Ammon's horn (tissue), 1 donor: ENCODE measurements around the gene SLC6A17.

Source experiments
- DNase-seq: peaks from one replicate; pipeline ENCODE4 v3.0.0-alpha.2; 2016; ENCODE audit warnings: low spot score

Gene SLC6A17

DNA sequence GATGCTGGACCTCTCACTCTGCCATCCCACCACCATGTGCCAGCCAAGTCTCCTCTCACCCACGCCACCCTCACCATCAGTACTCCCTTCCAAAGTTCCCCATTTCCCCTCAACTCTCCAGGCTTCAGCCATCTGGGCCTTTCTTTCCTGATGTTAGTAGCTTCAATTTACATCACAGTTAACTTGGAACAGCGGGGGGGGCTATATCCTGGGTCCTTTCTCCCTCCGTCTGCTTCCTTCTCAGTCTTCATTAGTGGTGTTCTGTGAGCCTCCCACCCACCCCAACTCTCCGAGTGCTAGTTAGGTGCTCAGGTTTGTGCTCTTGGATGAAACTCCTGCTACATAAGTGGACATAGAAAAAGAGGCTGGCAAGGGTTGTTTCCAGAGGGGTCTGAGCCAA, 91.8 kb downstream of the SLC6A17 start:
- no peak for DNase-seq

DNA sequence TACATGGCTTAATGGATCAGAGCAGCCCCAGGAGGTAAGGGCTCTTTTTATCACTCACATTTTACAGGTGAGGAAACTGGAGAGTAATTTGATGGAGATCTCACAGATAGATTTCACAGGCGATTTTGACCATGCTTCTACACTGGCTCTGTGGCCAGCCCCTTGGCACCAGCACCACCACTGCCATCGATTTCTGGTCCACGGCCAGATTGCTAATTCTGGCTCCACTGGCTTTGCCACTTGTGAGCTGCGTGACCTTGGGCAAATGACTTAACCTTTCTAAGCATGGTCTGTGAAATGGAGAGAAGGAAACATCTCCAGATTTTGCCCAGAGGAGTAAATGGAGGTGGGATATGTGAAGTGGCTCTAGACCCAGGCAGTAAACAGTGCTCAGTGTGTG, 92.4 kb downstream of the SLC6A17 start:
- no peak for DNase-seq

DNA sequence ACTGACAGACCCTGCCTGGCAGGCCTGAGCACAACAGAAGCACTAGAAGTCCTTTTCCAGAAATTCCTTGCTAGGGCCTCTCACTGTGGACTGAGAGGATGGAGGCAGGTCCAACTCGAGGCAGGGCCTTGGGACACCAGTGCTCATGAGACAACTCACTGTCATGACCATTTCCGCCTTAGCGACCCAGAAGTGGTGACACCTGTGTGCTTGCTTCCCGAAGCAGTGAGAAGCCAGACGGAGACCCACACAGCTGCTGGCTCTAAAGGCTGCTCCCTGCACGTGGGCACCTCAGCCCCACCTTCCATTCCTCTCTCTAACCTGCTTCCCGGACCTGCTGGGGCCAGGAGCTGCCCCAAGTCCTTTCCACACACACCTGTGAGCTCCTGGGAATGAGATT, 92.9 kb downstream of the SLC6A17 start:
- no peak for DNase-seq

DNA sequence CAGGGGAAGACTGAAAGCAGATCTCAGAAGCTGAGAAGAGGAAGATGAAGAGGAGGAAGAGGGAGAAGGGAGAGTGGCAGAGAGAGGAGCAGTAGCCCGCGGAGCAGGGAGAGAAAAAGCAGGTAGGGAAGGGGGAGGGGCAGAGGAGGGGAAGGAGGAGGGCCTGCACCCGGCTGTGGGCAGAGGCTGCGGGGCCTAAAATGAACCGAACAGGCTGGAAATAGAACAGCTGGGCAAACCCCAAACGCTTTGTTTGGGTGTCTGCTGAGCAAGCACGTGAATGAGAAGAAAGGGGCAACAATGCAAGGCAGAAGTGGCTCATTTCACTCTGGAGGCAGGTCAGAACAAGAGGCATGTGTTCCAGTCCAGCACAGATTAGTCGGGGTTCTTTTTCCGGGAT, 93.3 kb downstream of the SLC6A17 start:
- no peak for DNase-seq

DNA sequence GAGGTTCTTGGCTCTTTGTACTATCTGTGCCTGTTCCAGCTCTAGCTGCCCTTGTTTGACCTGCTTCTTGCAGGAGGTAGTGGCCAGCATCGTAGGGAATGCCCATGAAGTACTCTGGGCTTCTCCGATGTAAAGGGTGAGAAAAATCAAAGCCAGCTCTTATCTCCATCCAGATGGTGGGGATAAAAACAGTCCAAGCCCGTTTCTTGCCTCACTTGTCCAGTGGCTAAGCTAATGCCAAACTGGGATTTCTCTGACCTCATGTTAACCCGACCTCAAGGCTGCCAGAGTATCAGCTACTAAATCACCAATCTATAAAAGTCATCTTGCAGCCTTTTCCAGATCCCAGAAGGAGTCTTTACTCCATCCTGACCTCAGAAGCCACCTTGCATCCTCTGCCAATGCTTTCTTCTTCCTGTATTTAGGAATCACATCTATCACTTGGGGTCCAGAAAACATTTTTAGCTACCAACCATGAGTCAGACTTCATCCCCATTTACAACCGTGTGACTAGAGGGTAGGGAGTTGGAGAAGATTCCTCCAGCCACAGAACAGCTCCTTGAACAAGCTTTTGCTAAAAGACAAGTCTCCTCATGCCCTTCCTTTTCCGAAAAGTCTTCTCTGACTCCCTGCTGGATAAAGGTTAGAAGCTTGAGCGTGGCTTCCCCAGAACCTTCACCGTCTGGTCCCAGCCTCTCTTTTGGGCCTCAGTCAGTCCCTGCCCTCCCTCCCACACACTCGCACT, 95.8 kb downstream of the SLC6A17 start:
- DNase-seq = no peak

DNA sequence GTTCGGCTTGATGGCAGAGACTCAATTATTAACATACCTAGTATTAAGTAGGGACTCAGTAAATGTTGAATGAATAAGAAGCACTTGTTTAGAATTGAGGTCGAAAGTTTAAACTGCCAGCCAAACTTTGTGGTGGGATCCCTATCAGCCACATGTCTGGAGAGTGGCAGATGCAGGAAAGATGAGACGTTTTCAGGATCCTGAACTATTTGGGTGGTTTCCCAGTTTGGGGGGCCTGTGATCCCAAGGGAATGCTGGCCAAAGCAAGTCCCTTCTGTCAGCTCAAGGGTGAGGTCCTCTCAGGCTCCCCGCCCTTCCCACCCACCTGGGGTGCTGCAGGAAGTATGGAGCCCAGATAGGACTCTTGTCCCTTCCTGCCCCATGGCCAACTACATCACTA, 98.5 kb downstream of the SLC6A17 start:
- DNase-seq = no peak

DNA sequence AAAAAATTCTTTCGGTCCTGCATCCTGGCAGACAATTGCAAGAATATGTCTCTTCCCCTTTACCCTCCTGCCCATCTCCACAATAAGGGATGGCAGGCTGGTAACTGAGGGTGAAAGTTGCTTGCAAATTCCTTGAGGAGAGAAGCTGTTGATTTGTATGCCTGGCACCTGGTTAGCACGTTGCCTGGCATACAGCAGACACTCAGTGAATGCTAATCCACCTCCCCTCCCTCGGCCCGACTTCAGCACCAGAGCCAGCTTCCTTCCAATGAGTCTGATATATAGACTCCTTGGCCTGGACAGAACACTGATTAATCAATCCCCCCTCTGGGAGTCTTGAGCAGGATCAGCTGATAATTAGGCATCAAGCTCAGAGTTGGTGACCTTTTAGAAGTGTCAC, 99.0 kb downstream of the SLC6A17 start:
- no peak for DNase-seq

DNA sequence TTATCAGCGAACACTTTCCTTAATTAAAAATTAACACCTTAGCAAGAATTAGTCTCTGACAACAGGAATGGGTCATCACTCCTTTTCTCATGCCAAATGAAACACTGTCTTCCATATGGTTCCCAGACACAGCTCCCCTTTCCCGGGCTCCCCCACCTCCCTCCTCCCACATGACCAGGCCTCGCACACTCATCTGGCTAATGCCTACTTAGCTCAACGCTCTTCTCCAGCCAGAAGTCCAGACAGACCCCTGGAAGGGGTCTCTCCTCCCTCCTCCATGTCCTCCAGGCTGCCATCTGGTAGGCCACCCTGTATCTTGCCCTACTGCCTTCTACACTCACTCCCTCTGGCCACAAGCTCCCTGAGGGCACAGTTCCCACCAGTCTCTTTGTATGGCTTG, 99.7 kb downstream of the SLC6A17 start:
- no peak for DNase-seq

DNA sequence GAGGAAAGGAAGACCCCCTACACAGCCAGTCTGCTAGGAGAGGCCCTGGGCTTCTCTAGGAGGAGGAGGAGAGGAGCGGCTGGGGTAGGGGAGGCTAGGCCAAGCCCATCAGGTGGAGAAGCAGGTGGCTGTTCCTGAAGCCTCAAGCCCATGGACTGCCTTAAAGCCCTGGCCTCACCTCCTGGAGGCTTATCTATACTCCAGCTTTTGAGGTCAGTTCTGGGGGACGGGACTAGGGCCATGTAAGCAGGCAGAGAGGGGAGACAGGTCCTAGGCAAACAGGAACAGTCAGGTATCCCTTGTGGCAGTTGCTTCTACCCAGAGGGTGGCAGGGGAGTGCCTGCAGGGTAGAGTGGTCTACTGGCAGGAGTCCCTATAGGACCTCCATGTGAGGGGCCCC, 100.5 kb downstream of the SLC6A17 start:
- no peak for DNase-seq
